Hepatocyte (in vitro differentiated cells): ENCODE data around the gene CFHR3.

Source experiments
- EZH2phosphoT487 ChIP-seq: fragments of 200-600 bp; sonication (generic); IDR thresholded peaks from one replicate; pipeline ENCODE4 v1.6.1; 2018; ENCODE audit warnings: antibody characterized with exemption, mild to moderate bottlenecking, low read depth, moderate library complexity; ENCODE audit not compliant: unreplicated experiment, severe bottlenecking
- TF ChIP-seq, protein P1 (sequence below): fragments of 200-600 bp; sonication (generic); IDR thresholded peaks from 2 replicates; pipeline ENCODE4 v1.5.1; 2016; ENCODE audit warnings: antibody characterized with exemption, mild to moderate bottlenecking; ENCODE audit not compliant: poor library complexity

DNA sequence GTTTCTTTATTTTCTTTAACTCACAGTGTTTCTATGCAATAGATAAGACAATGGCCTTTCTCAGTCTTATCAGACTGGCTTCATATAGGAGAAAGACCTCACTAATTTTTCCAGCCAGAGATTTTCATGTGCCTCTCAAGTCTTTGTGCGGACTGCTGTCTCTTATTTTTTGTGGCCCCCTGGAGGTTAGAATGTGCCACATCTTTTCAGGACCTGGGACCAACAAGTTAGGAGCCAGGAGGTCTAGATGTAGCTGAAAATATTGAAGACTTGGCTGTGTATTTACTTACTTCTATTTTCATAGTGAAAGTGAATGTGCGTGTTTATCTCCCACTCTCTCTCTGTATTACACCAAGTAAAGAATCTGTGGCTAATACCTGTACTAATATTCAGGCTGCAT, 42.1 kb upstream of the CFHR3 start:
- TF ChIP-seq EZH2phosphoT487 = no peak
- TF ChIP-seq, protein P1, sequence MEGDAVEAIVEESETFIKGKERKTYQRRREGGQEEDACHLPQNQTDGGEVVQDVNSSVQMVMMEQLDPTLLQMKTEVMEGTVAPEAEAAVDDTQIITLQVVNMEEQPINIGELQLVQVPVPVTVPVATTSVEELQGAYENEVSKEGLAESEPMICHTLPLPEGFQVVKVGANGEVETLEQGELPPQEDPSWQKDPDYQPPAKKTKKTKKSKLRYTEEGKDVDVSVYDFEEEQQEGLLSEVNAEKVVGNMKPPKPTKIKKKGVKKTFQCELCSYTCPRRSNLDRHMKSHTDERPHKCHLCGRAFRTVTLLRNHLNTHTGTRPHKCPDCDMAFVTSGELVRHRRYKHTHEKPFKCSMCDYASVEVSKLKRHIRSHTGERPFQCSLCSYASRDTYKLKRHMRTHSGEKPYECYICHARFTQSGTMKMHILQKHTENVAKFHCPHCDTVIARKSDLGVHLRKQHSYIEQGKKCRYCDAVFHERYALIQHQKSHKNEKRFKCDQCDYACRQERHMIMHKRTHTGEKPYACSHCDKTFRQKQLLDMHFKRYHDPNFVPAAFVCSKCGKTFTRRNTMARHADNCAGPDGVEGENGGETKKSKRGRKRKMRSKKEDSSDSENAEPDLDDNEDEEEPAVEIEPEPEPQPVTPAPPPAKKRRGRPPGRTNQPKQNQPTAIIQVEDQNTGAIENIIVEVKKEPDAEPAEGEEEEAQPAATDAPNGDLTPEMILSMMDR = no peak
